ENCODE measurements around the gene GNAQ. TPM values are rescaled to one million over a fixed set of nuclear protein-coding genes. Genes with fewer than 3 reads are reported as not detected.
A peak's percentile ranks its signal among the peaks of the same experiment; 100 is the strongest.

Gene GNAQ
- total and polyA plus RNA-seq, 8 donors: 55.5 to 95.5 (median 62.8) TPM

GRCh38 chr9:78013934-78014333 is 17.7 kb downstream of the GNAQ start:
- no peak for DNase-seq
- no peak for ATAC-seq
- Histone ChIP-seq H3K9me3 (no peaks in the 10 kb centered on the region), H3K27ac (peak overlapping the region in 1 of 2 donors; percentile 74), H3K4me1 (peaks cover 21 to 96% of the 10 kb centered on the region in 2 donors), H3K4me3 (no peak overlapping the region), H3K36me3 (no peaks in the 10 kb centered on the region), H3K27me3 (no peaks in the 10 kb centered on the region)
- intact Hi-C loops (cut with DNase I): no loop called here
- no peak for TF ChIP-seq CTCF (IDR thresholded peaks at IDR 0.05)

GRCh38 chr9:78011049-78011448 is 20.6 kb downstream of the GNAQ start:
- Histone ChIP-seq H3K27ac (peak overlapping the region in 1 of 2 donors; percentile 71), H3K36me3 (no peaks in the 10 kb centered on the region), H3K4me3 (no peak overlapping the region), H3K9me3 (no peaks in the 10 kb centered on the region), H3K27me3 (no peaks in the 10 kb centered on the region), H3K4me1 (peaks cover 34 to 96% of the 10 kb centered on the region in 2 donors)
- TF ChIP-seq CTCF (IDR thresholded peaks at IDR 0.05): no peak
- ATAC-seq (peak; percentile 65), DNase-seq (no peak)
- intact Hi-C loops (cut with DNase I): no loop called here

GRCh38 chr9:78010445-78010844 is 21.2 kb downstream of the GNAQ start:
- H3K27me3 ChIP-seq: no peaks in the 10 kb centered on the region
- peaks cover 34 to 98% of the 10 kb centered on the region in 2 donors for H3K4me1 ChIP-seq
- H3K36me3 ChIP-seq: no peaks in the 10 kb centered on the region
- H3K4me3 ChIP-seq: no peak overlapping the region
- TF ChIP-seq CTCF (IDR thresholded peaks at IDR 0.05): no peak
- DNase-seq: no peak
- no peak for ATAC-seq
- no peaks in the 10 kb centered on the region for H3K9me3 ChIP-seq
- intact Hi-C loops (cut with DNase I): no loop called here
- peak overlapping the region in 1 of 2 donors; percentile 71 for H3K27ac ChIP-seq

- peaks cover 34 to 96% of the 10 kb centered on the region in 2 donors for H3K4me1 ChIP-seq
These were observed 22.4 kb downstream of the GNAQ start for GRCh38 chr9:78009186-78009585.

GRCh38 chr9:78006734-78007133 is 24.9 kb downstream of the GNAQ start:
- no peak for TF ChIP-seq CTCF (IDR thresholded peaks at IDR 0.05)
- DNase-seq (no peak), ATAC-seq (peak; percentile 42)
- no peaks in the 10 kb centered on the region for H3K27me3 ChIP-seq
- H3K36me3 ChIP-seq: no peaks in the 10 kb centered on the region
- intact Hi-C loops (cut with DNase I): no loop called here
- H3K4me1 ChIP-seq: peaks cover 34 to 92% of the 10 kb centered on the region in 2 donors
- no peak overlapping the region for H3K4me3 ChIP-seq
- H3K27ac ChIP-seq: no peak overlapping the region
- H3K9me3 ChIP-seq: no peaks in the 10 kb centered on the region

More at GRCh38 chr9:78009186-78009585, 22.4 kb downstream of the GNAQ start:
- no peak overlapping the region for H3K4me3 ChIP-seq
- H3K9me3 ChIP-seq: no peaks in the 10 kb centered on the region
- intact Hi-C loops (cut with DNase I): no loop called here
- H3K27me3 ChIP-seq: no peaks in the 10 kb centered on the region
- ATAC-seq: no peak
- no peak for DNase-seq
- TF ChIP-seq CTCF (IDR thresholded peaks at IDR 0.05): no peak
- H3K36me3 ChIP-seq: no peaks in the 10 kb centered on the region
- H3K27ac ChIP-seq: peak overlapping the region in 1 of 2 donors; percentile 71
